Measurements from ENCODE around the gene CKAP2L. TPM values are rescaled to one million over a fixed set of nuclear protein-coding genes. Genes with fewer than 3 reads are reported as not detected.
A peak's percentile ranks its signal among the peaks of the same experiment; 100 is the strongest.

The CKAP2L gene
- total and polyA plus RNA-seq, 5 donors from 2014 or later, result 0.43 to 3.4 (median 0.95) TPM

GRCh38 chr2:112714331-112714730, 50.1 kb downstream of the CKAP2L start:
- no peaks in the 10 kb centered on the region for H3K36me3 ChIP-seq (ENCODE audit: control insufficient read depth, insufficient read depth, low read length)
- no peak for ATAC-seq (ENCODE audit: low read depth in 2 of 2)
- no peak overlapping the region for H3K27ac ChIP-seq (ENCODE audit: insufficient read depth, low read length, poor library complexity, severe bottlenecking)
- Mint-ChIP-seq H3K4me1 (peaks cover 0 to 2% (median under 1%) of the 10 kb centered on the region in 4 donors), H3K4me3 (no peak overlapping the region), H3K27ac (no peak overlapping the region), H3K36me3 (no peaks in the 10 kb centered on the region), H3K9me3 (peaks cover 0 to 7% (median 2%) of the 10 kb centered on the region in 7 donors), H3K27me3 (peaks cover 19% of the 10 kb centered on the region)
- DNase-seq, result no peak
- no peaks in the 10 kb centered on the region for H3K4me1 ChIP-seq (ENCODE audit: control insufficient read depth, insufficient read depth, low read length, poor library complexity, severe bottlenecking)
- no peak overlapping the region for H3K4me3 ChIP-seq (ENCODE audit: low read depth, low read length)
- H3K9me3 ChIP-seq (ENCODE audit: control insufficient read depth in 2 of 2, low read length in 2 of 2), result no peaks in the 10 kb centered on the region
- no peaks in the 10 kb centered on the region for H3K27me3 ChIP-seq (ENCODE audit: control insufficient read depth, insufficient read depth, low read length)

GRCh38 chr2:112713926-112714325, 50.5 kb downstream of the CKAP2L start:
- no peak for ATAC-seq (ENCODE audit: low read depth in 2 of 2)
- Mint-ChIP-seq H3K9me3 (peaks cover 0 to 7% (median 2%) of the 10 kb centered on the region in 7 donors), H3K4me1 (peaks cover 0 to 6% (median 3%) of the 10 kb centered on the region in 4 donors), H3K27ac (no peak overlapping the region), H3K4me3 (no peak overlapping the region), H3K36me3 (no peaks in the 10 kb centered on the region), H3K27me3 (peaks cover 19% of the 10 kb centered on the region)
- no peaks in the 10 kb centered on the region for H3K27me3 ChIP-seq (ENCODE audit: control insufficient read depth, insufficient read depth, low read length)
- no peak overlapping the region for H3K4me3 ChIP-seq (ENCODE audit: low read depth, low read length)
- H3K36me3 ChIP-seq (ENCODE audit: control insufficient read depth, insufficient read depth, low read length), result no peaks in the 10 kb centered on the region
- H3K4me1 ChIP-seq (ENCODE audit: control insufficient read depth, insufficient read depth, low read length, poor library complexity, severe bottlenecking), result peaks cover 3% of the 10 kb centered on the region
- H3K9me3 ChIP-seq (ENCODE audit: control insufficient read depth in 2 of 2, low read length in 2 of 2), result no peaks in the 10 kb centered on the region
- H3K27ac ChIP-seq (ENCODE audit: insufficient read depth, low read length, poor library complexity, severe bottlenecking), result no peak overlapping the region
- DNase-seq, result no peak

GRCh38 chr2:112713585-112713925, 50.9 kb downstream of the CKAP2L start:
- peak overlapping the region in 1 of 4 donors; percentile 64 for H3K4me3 Mint-ChIP-seq
- DNase-seq, result no peak
- peaks cover 0 to 9% (median 3%) of the 10 kb centered on the region in 4 donors for H3K4me1 Mint-ChIP-seq
- peaks cover 0 to 5% (median 2%) of the 10 kb centered on the region in 7 donors for H3K9me3 Mint-ChIP-seq
- Histone ChIP-seq H3K27ac (ENCODE audit: insufficient read depth, low read length, poor library complexity, severe bottlenecking) (no peak overlapping the region), H3K4me3 (ENCODE audit: low read depth, low read length) (no peak overlapping the region), H3K4me1 (ENCODE audit: control insufficient read depth, insufficient read depth, low read length, poor library complexity, severe bottlenecking) (peaks cover 5% of the 10 kb centered on the region), H3K9me3 (ENCODE audit: control insufficient read depth in 2 of 2, low read length in 2 of 2) (no peaks in the 10 kb centered on the region), H3K27me3 (ENCODE audit: control insufficient read depth, insufficient read depth, low read length) (no peaks in the 10 kb centered on the region), H3K36me3 (ENCODE audit: control insufficient read depth, insufficient read depth, low read length) (no peaks in the 10 kb centered on the region)
- peaks cover 19% of the 10 kb centered on the region for H3K27me3 Mint-ChIP-seq
- H3K27ac Mint-ChIP-seq, result peak overlapping the region in 1 of 3 donors; percentile 7
- no peak for ATAC-seq (ENCODE audit: low read depth in 2 of 2)
- H3K36me3 Mint-ChIP-seq, result no peaks in the 10 kb centered on the region

GRCh38 chr2:112712903-112713584, 51.4 kb downstream of the CKAP2L start:
- Histone ChIP-seq H3K9me3 (ENCODE audit: control insufficient read depth in 2 of 2, low read length in 2 of 2) (no peaks in the 10 kb centered on the region), H3K27me3 (ENCODE audit: control insufficient read depth, insufficient read depth, low read length) (no peaks in the 10 kb centered on the region), H3K36me3 (ENCODE audit: control insufficient read depth, insufficient read depth, low read length) (no peaks in the 10 kb centered on the region), H3K27ac (ENCODE audit: insufficient read depth, low read length, poor library complexity, severe bottlenecking) (no peak overlapping the region), H3K4me1 (ENCODE audit: control insufficient read depth, insufficient read depth, low read length, poor library complexity, severe bottlenecking) (peaks cover 5% of the 10 kb centered on the region), H3K4me3 (ENCODE audit: low read depth, low read length) (no peak overlapping the region)
- ATAC-seq (ENCODE audit: low read depth in 2 of 2) (no peak), DNase-seq (no peak)
- Mint-ChIP-seq H3K27ac (peak overlapping the region in 1 of 3 donors; percentile 7), H3K9me3 (peaks cover 0 to 5% (median 2%) of the 10 kb centered on the region in 7 donors), H3K27me3 (peaks cover 19% of the 10 kb centered on the region), H3K4me3 (peak overlapping the region in 2 of 4 donors; percentile 41 to 64), H3K36me3 (no peaks in the 10 kb centered on the region), H3K4me1 (peaks cover 0 to 12% (median 5%) of the 10 kb centered on the region in 4 donors)

GRCh38 chr2:112712465-112712864, 51.9 kb downstream of the CKAP2L start:
- ATAC-seq (ENCODE audit: low read depth in 2 of 2) (no peak), DNase-seq (no peak)
- H3K4me1 ChIP-seq (ENCODE audit: control insufficient read depth, insufficient read depth, low read length, poor library complexity, severe bottlenecking), result peaks cover 5% of the 10 kb centered on the region
- no peaks in the 10 kb centered on the region for H3K9me3 ChIP-seq (ENCODE audit: control insufficient read depth in 2 of 2, low read length in 2 of 2)
- no peaks in the 10 kb centered on the region for H3K27me3 ChIP-seq (ENCODE audit: control insufficient read depth, insufficient read depth, low read length)
- H3K27ac ChIP-seq (ENCODE audit: insufficient read depth, low read length, poor library complexity, severe bottlenecking), result no peak overlapping the region
- H3K4me1 Mint-ChIP-seq, result peaks cover 0 to 14% (median 5%) of the 10 kb centered on the region in 4 donors
- H3K4me3 ChIP-seq (ENCODE audit: low read depth, low read length), result no peak overlapping the region
- no peak overlapping the region for H3K27ac Mint-ChIP-seq
- H3K36me3 ChIP-seq (ENCODE audit: control insufficient read depth, insufficient read depth, low read length), result no peaks in the 10 kb centered on the region
- H3K9me3 Mint-ChIP-seq, result peaks cover 0 to 5% (median 2%) of the 10 kb centered on the region in 7 donors
- no peaks in the 10 kb centered on the region for H3K36me3 Mint-ChIP-seq
- H3K27me3 Mint-ChIP-seq, result peaks cover 19% of the 10 kb centered on the region
- H3K4me3 Mint-ChIP-seq, result peak overlapping the region in 1 of 4 donors; percentile 41

GRCh38 chr2:112710956-112711750, 53.3 kb downstream of the CKAP2L start:
- Histone ChIP-seq H3K36me3 (ENCODE audit: control insufficient read depth, insufficient read depth, low read length) (no peaks in the 10 kb centered on the region), H3K9me3 (ENCODE audit: control insufficient read depth in 2 of 2, low read length in 2 of 2) (no peaks in the 10 kb centered on the region), H3K27ac (ENCODE audit: insufficient read depth, low read length, poor library complexity, severe bottlenecking) (no peak overlapping the region), H3K27me3 (ENCODE audit: control insufficient read depth, insufficient read depth, low read length) (no peaks in the 10 kb centered on the region), H3K4me3 (ENCODE audit: low read depth, low read length) (no peak overlapping the region), H3K4me1 (ENCODE audit: control insufficient read depth, insufficient read depth, low read length, poor library complexity, severe bottlenecking) (peaks cover 5% of the 10 kb centered on the region)
- no peak overlapping the region for H3K27ac Mint-ChIP-seq
- ATAC-seq (ENCODE audit: low read depth in 2 of 2), result no peak
- H3K9me3 Mint-ChIP-seq, result peaks cover 0 to 3% (median 0%) of the 10 kb centered on the region in 7 donors
- H3K27me3 Mint-ChIP-seq, result peaks cover 26% of the 10 kb centered on the region
- DNase-seq, result no peak
- no peak overlapping the region for H3K4me3 Mint-ChIP-seq
- peaks cover 3 to 21% (median 10%) of the 10 kb centered on the region in 4 donors for H3K4me1 Mint-ChIP-seq
- H3K36me3 Mint-ChIP-seq, result no peaks in the 10 kb centered on the region

- ATAC-seq (ENCODE audit: low read depth in 2 of 2) (no peak), DNase-seq (no peak)
- Mint-ChIP-seq H3K27me3 (peaks cover 28% of the 10 kb centered on the region), H3K4me3 (peak overlapping the region in 1 of 4 donors; percentile 44), H3K9me3 (peaks cover 0 to 2% (median 0%) of the 10 kb centered on the region in 7 donors), H3K36me3 (no peaks in the 10 kb centered on the region), H3K4me1 (peaks cover 5 to 26% (median 10%) of the 10 kb centered on the region in 4 donors), H3K27ac (peak overlapping the region in 1 of 3 donors; percentile 22)
- Histone ChIP-seq H3K9me3 (ENCODE audit: control insufficient read depth in 2 of 2, low read length in 2 of 2) (no peaks in the 10 kb centered on the region), H3K36me3 (ENCODE audit: control insufficient read depth, insufficient read depth, low read length) (no peaks in the 10 kb centered on the region), H3K4me1 (ENCODE audit: control insufficient read depth, insufficient read depth, low read length, poor library complexity, severe bottlenecking) (peaks cover 5% of the 10 kb centered on the region), H3K4me3 (ENCODE audit: low read depth, low read length) (no peak overlapping the region), H3K27me3 (ENCODE audit: control insufficient read depth, insufficient read depth, low read length) (no peaks in the 10 kb centered on the region), H3K27ac (ENCODE audit: insufficient read depth, low read length, poor library complexity, severe bottlenecking) (no peak overlapping the region)
Observed at GRCh38 chr2:112709703-112710102, 54.7 kb downstream of the CKAP2L start.
